Neural crest cell (in vitro differentiated cells): ENCODE data around the gene IMPDH1. TPM values are rescaled to one million over a fixed set of nuclear protein-coding genes. Genes with fewer than 3 reads are reported as not detected.

ENCODE experiments used
- DNase-seq: peaks from one replicate; pipeline ENCODE4 v3.0.0; 2021; ENCODE audit warnings: low read depth, mixed read lengths, low spot score
- H3K27ac Mint-ChIP-seq: one replicate; pipeline ENCODE4 v1.8.0; 2021; ENCODE audit warnings: mild to moderate bottlenecking, mixed read lengths; ENCODE audit not compliant: unreplicated experiment
- H3K27me3 Mint-ChIP-seq: 2 replicates; pipeline ENCODE4 v1.8.0; 2021; ENCODE audit warnings: low read depth, mild to moderate bottlenecking, mixed read lengths
- H3K36me3 Mint-ChIP-seq: 2 replicates; pipeline ENCODE4 v1.8.0; 2021; ENCODE audit warnings: low read depth, mild to moderate bottlenecking, mixed read lengths
- H3K4me1 Mint-ChIP-seq: 2 replicates; pipeline ENCODE4 v1.8.0; 2021; ENCODE audit warnings: mixed read lengths
- H3K4me3 Mint-ChIP-seq: one replicate; pipeline ENCODE4 v1.8.0; 2021; ENCODE audit warnings: mild to moderate bottlenecking, mixed read lengths
- H3K9me3 Mint-ChIP-seq: 2 replicates; pipeline ENCODE4 v1.8.0; 2021; ENCODE audit warnings: mixed read lengths
- CTCF ChIP-seq: fragments of 200-600 bp; sonication (generic); conservative IDR thresholded peaks from 2 replicates; pipeline ENCODE4 v1.5.0; 2021; ENCODE audit warnings: antibody characterized with exemption, mild to moderate bottlenecking
- total RNA-seq: library from RNA; stranded (reverse); gene quantifications from 2 replicates; pipeline ENCODE4 v1.2.1, GENCODE V29; 2021

IMPDH1 gene
- total RNA-seq, 1 donor from 2014 or later, result 56.7 TPM

- peaks cover 28% of the 10 kb centered on the region for H3K27me3 Mint-ChIP-seq
- no peaks in the 10 kb centered on the region for H3K36me3 Mint-ChIP-seq
- H3K4me3 Mint-ChIP-seq, result peak overlapping the region; percentile 87
- DNase-seq, result no peak
- H3K4me1 Mint-ChIP-seq, result peaks cover 37% of the 10 kb centered on the region
- no peaks in the 10 kb centered on the region for H3K9me3 Mint-ChIP-seq
- TF ChIP-seq CTCF, result no peak
- H3K27ac Mint-ChIP-seq, result no peak overlapping the region
Measured at GRCh38 chr7:128404886-128405470, 4.8 kb downstream of the IMPDH1 start.

GRCh38 chr7:128404143-128404681, 5.6 kb downstream of the IMPDH1 start:
- peaks cover 25% of the 10 kb centered on the region for H3K27me3 Mint-ChIP-seq
- TF ChIP-seq CTCF, result no peak
- no peaks in the 10 kb centered on the region for H3K9me3 Mint-ChIP-seq
- DNase-seq, result no peak
- no peak overlapping the region for H3K27ac Mint-ChIP-seq
- H3K36me3 Mint-ChIP-seq, result no peaks in the 10 kb centered on the region
- peaks cover 36% of the 10 kb centered on the region for H3K4me1 Mint-ChIP-seq
- H3K4me3 Mint-ChIP-seq, result peak overlapping the region; percentile 87

- Mint-ChIP-seq H3K4me1 (peaks cover 31% of the 10 kb centered on the region), H3K4me3 (peak overlapping the region; percentile 87), H3K36me3 (no peaks in the 10 kb centered on the region), H3K27ac (no peak overlapping the region), H3K9me3 (no peaks in the 10 kb centered on the region), H3K27me3 (peaks cover 20% of the 10 kb centered on the region)
- no peak for TF ChIP-seq CTCF
- DNase-seq, result no peak
Measured at GRCh38 chr7:128403676-128404075, 6.1 kb downstream of the IMPDH1 start.

- H3K4me3 Mint-ChIP-seq, result peak overlapping the region; percentile 47
- no peak for TF ChIP-seq CTCF
- no peak overlapping the region for H3K27ac Mint-ChIP-seq
- H3K9me3 Mint-ChIP-seq, result no peaks in the 10 kb centered on the region
- H3K4me1 Mint-ChIP-seq, result peaks cover 24% of the 10 kb centered on the region
- peaks cover 5% of the 10 kb centered on the region for H3K36me3 Mint-ChIP-seq
- no peak for DNase-seq
- peaks cover 9% of the 10 kb centered on the region for H3K27me3 Mint-ChIP-seq
Measured at GRCh38 chr7:128402356-128402755, 7.4 kb downstream of the IMPDH1 start.

- Mint-ChIP-seq H3K4me1 (peaks cover 18% of the 10 kb centered on the region), H3K27ac (no peak overlapping the region), H3K9me3 (no peaks in the 10 kb centered on the region), H3K27me3 (peaks cover 2% of the 10 kb centered on the region), H3K36me3 (peaks cover 5% of the 10 kb centered on the region), H3K4me3 (no peak overlapping the region)
- no peak for TF ChIP-seq CTCF
- no peak for DNase-seq
Measured at GRCh38 chr7:128400566-128400965, 9.2 kb downstream of the IMPDH1 start.
